Erythroblast (primary cell): ENCODE results near the gene KCNIP4.

Experiments
- GATA1 ChIP-seq: IDR thresholded peaks from 2 replicates; pipeline ENCODE4 v1.6.1; 2011; ENCODE audit warnings: low read depth, mild to moderate bottlenecking, control low read depth, low read length, moderate library complexity
- POLR2A ChIP-seq: IDR thresholded peaks from 2 replicates; pipeline ENCODE4 v1.6.1; 2011; ENCODE audit warnings: mild to moderate bottlenecking, low read length

GRCh38 chr4:21454831-21455230 lies 493.7 kb downstream of the KCNIP4 start:
- no peak for TF ChIP-seq POLR2A
- TF ChIP-seq GATA1 = no peak
